Endodermal cell (in vitro differentiated cells): ENCODE results near the gene ANKMY1. TPM values are rescaled to one million over a fixed set of nuclear protein-coding genes. Genes with fewer than 3 reads are reported as not detected.

Source experiments
- DNase-seq: peaks from one replicate; pipeline ENCODE4 v3.0.0-alpha.2; 2017
- H3K27ac ChIP-seq: 2 replicates; pipeline ENCODE4 v1.5.1; 2013; ENCODE audit warnings: mild to moderate bottlenecking, low read depth, low read length, moderate library complexity
- H3K27me3 ChIP-seq: 2 replicates; pipeline ENCODE4 v1.6.1; 2013; ENCODE audit warnings: mild to moderate bottlenecking, low read length, moderate library complexity; ENCODE audit not compliant: insufficient read depth, control insufficient read depth, poor library complexity, severe bottlenecking
- H3K36me3 ChIP-seq: 2 replicates; pipeline ENCODE4 v1.7.0; 2013; ENCODE audit warnings: mild to moderate bottlenecking, low read length, moderate library complexity; ENCODE audit not compliant: control insufficient read depth, insufficient read depth
- H3K4me1 ChIP-seq: one replicate; pipeline ENCODE4 v1.7.0; 2013; ENCODE audit warnings: low read length; ENCODE audit not compliant: control insufficient read depth, insufficient read depth
- H3K4me3 ChIP-seq: 2 replicates; pipeline ENCODE4 v1.5.1; 2013; ENCODE audit warnings: mild to moderate bottlenecking, low read length, moderate library complexity
- H3K9ac ChIP-seq: 2 replicates; pipeline ENCODE4 v1.6.1; 2013; ENCODE audit warnings: mild to moderate bottlenecking, low read length, moderate library complexity; ENCODE audit not compliant: poor library complexity, severe bottlenecking; ENCODE audit errors: extremely low read depth
- H3K9me3 ChIP-seq: 2 replicates; pipeline ENCODE4 v1.6.1; 2013; ENCODE audit warnings: mild to moderate bottlenecking, low read length, moderate library complexity; ENCODE audit not compliant: control insufficient read depth
- H3K27ac Mint-ChIP-seq: 2 replicates; pipeline ENCODE4 v1.8.0; 2020; ENCODE audit warnings: mixed read lengths
- H3K27me3 Mint-ChIP-seq: 2 replicates; pipeline ENCODE4 v1.8.0; 2021; ENCODE audit warnings: mild to moderate bottlenecking, mixed read lengths; ENCODE audit not compliant: insufficient read depth
- H3K36me3 Mint-ChIP-seq: 2 replicates; pipeline ENCODE4 v1.8.0; 2020; ENCODE audit warnings: low read depth, mixed read lengths
- H3K4me1 Mint-ChIP-seq: 2 replicates; pipeline ENCODE4 v1.8.0; 2020; ENCODE audit warnings: mixed read lengths
- H3K4me3 Mint-ChIP-seq: 2 replicates; pipeline ENCODE4 v1.8.0; 2020; ENCODE audit warnings: mild to moderate bottlenecking, moderate library complexity, mixed read lengths
- H3K9me3 Mint-ChIP-seq: 2 replicates; pipeline ENCODE4 v1.8.0; 2020; ENCODE audit warnings: mild to moderate bottlenecking, mixed read lengths
- WGBS, 2 experiments: methylation state at CpG; one replicate each; pipeline versions ENCODE4 v1.1.5 to v1.1.7; 2013; ENCODE audit warnings: missing lambda C conversion rate in 2 of 2, mixed read lengths in 1 of 2; ENCODE audit not compliant: insufficient coverage in 1 of 2, insufficient read length in 1 of 2; 5-methylcytosine and 5-hydroxymethylcytosine counted together
- total RNA-seq, 2 donors: library from RNA; stranded (reverse); fragmentation: NEBNext Ultra II Directional in 1 of 2; extraction: Animal tissue kit (Norgen Biotek cat#: 25700) in 1 of 2; gene quantifications; 2 replicates in 1 of 2; 3 replicates in 1 of 2; pipeline ENCODE4 v1.2.1, GENCODE V29; 2021
- TF ChIP-seq, protein P1 (sequence below): fragments of 200-600 bp; sonication (generic); conservative IDR thresholded peaks from 2 replicates; pipeline ENCODE4 v1.5.0; 2021; ENCODE audit warnings: antibody characterized with exemption, mild to moderate bottlenecking

Gene ANKMY1
- total RNA-seq, 2 donors from 2014 or later: 7.4 to 13.3 TPM

DNA sequence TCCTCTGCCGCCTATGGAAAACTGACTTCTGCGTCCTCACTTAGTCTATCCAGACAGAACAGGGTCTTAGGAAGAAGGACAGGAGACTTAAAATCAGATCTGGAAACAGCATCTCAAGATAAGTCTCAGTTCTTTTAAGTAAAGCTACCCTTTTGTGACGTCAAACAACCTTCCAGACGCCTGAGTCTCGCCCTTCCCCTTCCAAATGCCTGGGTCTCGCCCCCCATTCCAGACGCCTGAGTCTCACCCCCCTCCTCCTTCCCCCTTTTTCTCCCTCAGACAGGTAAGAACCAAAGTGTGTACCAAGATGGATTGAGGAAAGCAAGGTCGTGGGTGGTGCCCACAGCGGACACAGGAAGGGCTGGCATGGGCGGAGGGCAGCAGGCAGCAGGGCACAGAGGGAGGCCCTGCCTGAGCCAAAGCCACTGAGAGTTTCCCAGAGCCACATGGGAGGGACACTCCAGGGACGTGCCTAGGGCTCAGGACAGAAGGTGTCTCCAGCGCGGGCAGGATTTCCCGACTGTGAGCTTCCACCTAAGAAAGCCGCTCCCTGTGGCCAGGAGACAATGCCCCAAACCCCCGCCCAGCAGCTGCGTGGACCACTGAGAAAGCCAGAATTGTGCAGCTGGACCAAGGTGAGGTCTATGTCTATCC is 51.3 kb downstream of the ANKMY1 start:
- WGBS, 2 experiments: 83 to 94% methylated on average over 9 to 17 of the region's 17 CpGs

DNA sequence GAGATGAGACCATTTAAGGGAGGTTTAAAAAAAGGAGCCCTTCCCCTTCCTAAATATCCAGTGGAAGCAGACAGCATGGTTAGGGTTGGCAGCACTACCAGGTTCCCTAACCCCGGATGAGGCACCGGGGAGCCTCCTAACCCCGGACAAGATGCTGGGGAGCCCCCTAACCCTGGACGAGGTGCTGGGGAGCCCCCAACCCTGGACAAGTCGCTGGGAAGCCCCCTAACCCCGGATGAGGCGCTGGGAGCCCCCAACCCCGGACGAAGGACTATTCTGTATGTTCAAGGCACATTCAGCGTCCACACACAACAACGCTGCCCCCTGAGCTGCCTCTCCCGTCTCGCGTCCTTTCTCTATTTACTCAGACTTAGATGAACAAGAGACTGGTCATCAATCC is 51.9 kb downstream of the ANKMY1 start:
- no peaks in the 10 kb centered on the region for H3K36me3 Mint-ChIP-seq
- Histone ChIP-seq H3K27ac (no peak overlapping the region), H3K27me3 (no peaks in the 10 kb centered on the region), H3K9me3 (no peaks in the 10 kb centered on the region), H3K4me3 (no peak overlapping the region), H3K9ac (no peak overlapping the region), H3K36me3 (no peaks in the 10 kb centered on the region), H3K4me1 (no peaks in the 10 kb centered on the region)
- 84 to 89% methylated on average over 12 to 14 of the region's 14 CpGs for WGBS, 2 experiments
- no peaks in the 10 kb centered on the region for H3K4me1 Mint-ChIP-seq
- peak; percentile 22 for DNase-seq
- H3K27me3 Mint-ChIP-seq: peaks cover 3% of the 10 kb centered on the region
- no peak overlapping the region for H3K4me3 Mint-ChIP-seq
- TF ChIP-seq, protein P1, sequence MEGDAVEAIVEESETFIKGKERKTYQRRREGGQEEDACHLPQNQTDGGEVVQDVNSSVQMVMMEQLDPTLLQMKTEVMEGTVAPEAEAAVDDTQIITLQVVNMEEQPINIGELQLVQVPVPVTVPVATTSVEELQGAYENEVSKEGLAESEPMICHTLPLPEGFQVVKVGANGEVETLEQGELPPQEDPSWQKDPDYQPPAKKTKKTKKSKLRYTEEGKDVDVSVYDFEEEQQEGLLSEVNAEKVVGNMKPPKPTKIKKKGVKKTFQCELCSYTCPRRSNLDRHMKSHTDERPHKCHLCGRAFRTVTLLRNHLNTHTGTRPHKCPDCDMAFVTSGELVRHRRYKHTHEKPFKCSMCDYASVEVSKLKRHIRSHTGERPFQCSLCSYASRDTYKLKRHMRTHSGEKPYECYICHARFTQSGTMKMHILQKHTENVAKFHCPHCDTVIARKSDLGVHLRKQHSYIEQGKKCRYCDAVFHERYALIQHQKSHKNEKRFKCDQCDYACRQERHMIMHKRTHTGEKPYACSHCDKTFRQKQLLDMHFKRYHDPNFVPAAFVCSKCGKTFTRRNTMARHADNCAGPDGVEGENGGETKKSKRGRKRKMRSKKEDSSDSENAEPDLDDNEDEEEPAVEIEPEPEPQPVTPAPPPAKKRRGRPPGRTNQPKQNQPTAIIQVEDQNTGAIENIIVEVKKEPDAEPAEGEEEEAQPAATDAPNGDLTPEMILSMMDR: no peak
- H3K9me3 Mint-ChIP-seq: no peaks in the 10 kb centered on the region
- H3K27ac Mint-ChIP-seq: no peak overlapping the region

More for the DNA sequence above, 51.3 kb downstream of the ANKMY1 start:
- H3K4me3 ChIP-seq: no peak overlapping the region
- H3K27ac ChIP-seq: no peak overlapping the region
- no peaks in the 10 kb centered on the region for H3K36me3 ChIP-seq
- H3K4me1 Mint-ChIP-seq: no peaks in the 10 kb centered on the region
- H3K9me3 ChIP-seq: no peaks in the 10 kb centered on the region
- H3K4me3 Mint-ChIP-seq: no peak overlapping the region
- H3K36me3 Mint-ChIP-seq: no peaks in the 10 kb centered on the region
- H3K27me3 ChIP-seq: no peaks in the 10 kb centered on the region
- no peak overlapping the region for H3K27ac Mint-ChIP-seq
- H3K4me1 ChIP-seq: no peaks in the 10 kb centered on the region
- H3K9ac ChIP-seq: no peak overlapping the region
- peaks cover 3% of the 10 kb centered on the region for H3K27me3 Mint-ChIP-seq
- DNase-seq: peak; percentile 29
- TF ChIP-seq, protein P1: no peak
- H3K9me3 Mint-ChIP-seq: no peaks in the 10 kb centered on the region

GRCh38 chr2:240503848-240504247 is 53.9 kb downstream of the ANKMY1 start:
- no peak overlapping the region for H3K4me3 Mint-ChIP-seq
- TF ChIP-seq, protein P1: no peak

More at GRCh38 chr2:240503848-240504247, 53.9 kb downstream of the ANKMY1 start:
- Histone ChIP-seq H3K4me1 (no peaks in the 10 kb centered on the region), H3K4me3 (no peak overlapping the region), H3K36me3 (no peaks in the 10 kb centered on the region), H3K9me3 (no peaks in the 10 kb centered on the region), H3K27ac (no peak overlapping the region), H3K9ac (no peak overlapping the region), H3K27me3 (no peaks in the 10 kb centered on the region)
- H3K36me3 Mint-ChIP-seq: no peaks in the 10 kb centered on the region
- DNase-seq: peak; percentile 26
- WGBS, 2 experiments: 95 to 100% methylated on average over 4 to 7 of the region's 7 CpGs
- no peaks in the 10 kb centered on the region for H3K27me3 Mint-ChIP-seq
- H3K9me3 Mint-ChIP-seq: no peaks in the 10 kb centered on the region
- H3K27ac Mint-ChIP-seq: no peak overlapping the region
- no peaks in the 10 kb centered on the region for H3K4me1 Mint-ChIP-seq
